ENCODE data around the gene FCRL5.

DNA sequence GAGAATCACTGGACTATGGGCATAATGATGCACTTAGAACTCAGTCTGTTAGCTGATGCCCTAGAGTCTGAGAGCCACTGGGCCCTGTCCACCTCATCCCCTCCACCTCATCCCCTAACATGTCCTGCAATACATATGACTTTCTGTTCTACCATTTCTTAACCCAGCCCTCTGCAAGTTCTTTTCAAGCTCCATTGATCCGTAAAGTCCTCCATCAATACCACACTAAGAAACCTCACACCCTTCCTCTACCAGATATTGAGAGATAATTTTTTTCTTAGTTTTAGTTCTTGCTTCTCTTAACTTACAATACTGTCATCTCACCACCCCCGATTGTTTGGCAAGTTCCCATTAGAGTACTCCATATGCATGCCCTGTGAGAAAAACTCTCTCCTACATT lies 23.4 kb upstream of the FCRL5 start:
- TF ChIP-seq ZNF70 (CRISPR knock-in tag; IDR thresholded peaks at IDR 0.05), result no peak
- TF ChIP-seq TOX (CRISPR knock-in tag; IDR thresholded peaks at IDR 0.05; ENCODE audit: borderline replicate concordance), result no peak
- TF ChIP-seq CSDC2 (CRISPR knock-in tag; IDR thresholded peaks at IDR 0.05), result no peak
- TF ChIP-seq, protein P1, sequence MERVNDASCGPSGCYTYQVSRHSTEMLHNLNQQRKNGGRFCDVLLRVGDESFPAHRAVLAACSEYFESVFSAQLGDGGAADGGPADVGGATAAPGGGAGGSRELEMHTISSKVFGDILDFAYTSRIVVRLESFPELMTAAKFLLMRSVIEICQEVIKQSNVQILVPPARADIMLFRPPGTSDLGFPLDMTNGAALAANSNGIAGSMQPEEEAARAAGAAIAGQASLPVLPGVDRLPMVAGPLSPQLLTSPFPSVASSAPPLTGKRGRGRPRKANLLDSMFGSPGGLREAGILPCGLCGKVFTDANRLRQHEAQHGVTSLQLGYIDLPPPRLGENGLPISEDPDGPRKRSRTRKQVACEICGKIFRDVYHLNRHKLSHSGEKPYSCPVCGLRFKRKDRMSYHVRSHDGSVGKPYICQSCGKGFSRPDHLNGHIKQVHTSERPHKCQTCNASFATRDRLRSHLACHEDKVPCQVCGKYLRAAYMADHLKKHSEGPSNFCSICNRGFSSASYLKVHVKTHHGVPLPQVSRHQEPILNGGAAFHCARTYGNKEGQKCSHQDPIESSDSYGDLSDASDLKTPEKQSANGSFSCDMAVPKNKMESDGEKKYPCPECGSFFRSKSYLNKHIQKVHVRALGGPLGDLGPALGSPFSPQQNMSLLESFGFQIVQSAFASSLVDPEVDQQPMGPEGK (CRISPR knock-in tag; IDR thresholded peaks at IDR 0.05; ENCODE audit: borderline replicate concordance), result no peak
- TF ChIP-seq GLIS3 (CRISPR knock-in tag; IDR thresholded peaks at IDR 0.05), result no peak
- no peak for TF ChIP-seq ZC3H10 (CRISPR knock-in tag; IDR thresholded peaks at IDR 0.05)
- no peak for TF ChIP-seq ZFP30 (CRISPR knock-in tag; IDR thresholded peaks at IDR 0.05)
- TF ChIP-seq ZNF565 (CRISPR knock-in tag; conservative IDR thresholded peaks at IDR 0.05; ENCODE audit: low read depth), result no peak
- no peak for TF ChIP-seq ARNTL (CRISPR knock-in tag; IDR thresholded peaks at IDR 0.05; ENCODE audit: borderline replicate concordance, low read depth)
- TF ChIP-seq PPARA (CRISPR knock-in tag; IDR thresholded peaks at IDR 0.05; ENCODE audit: borderline replicate concordance), result no peak
